H9 (cell line): ENCODE measurements around the gene EXPH5. TPM values are rescaled to one million over a fixed set of nuclear protein-coding genes. Genes with fewer than 3 reads are reported as not detected.

ENCODE experiments used
- DNase-seq: peaks from one replicate; pipeline ENCODE4 v3.0.0-alpha.2; 2017
- H2AFZ ChIP-seq: one replicate; pipeline ENCODE4 v1.6.1; 2013; ENCODE audit warnings: mild to moderate bottlenecking, low read length, control low read depth, moderate library complexity
- H2AK5ac ChIP-seq: 2 replicates; pipeline ENCODE4 v1.6.1; 2013; ENCODE audit warnings: low read length, control low read depth, mixed read lengths; ENCODE audit not compliant: insufficient read length
- H2BK120ac ChIP-seq: one replicate; pipeline ENCODE4 v1.6.1; 2013; ENCODE audit warnings: low read depth, mild to moderate bottlenecking, low read length, control low read depth, inconsistent platforms; ENCODE audit not compliant: poor library complexity, severe bottlenecking
- H2BK12ac ChIP-seq: 2 replicates; pipeline ENCODE4 v1.6.1; 2013; ENCODE audit warnings: low read length, control low read depth, mixed read lengths, low read depth; ENCODE audit not compliant: insufficient read length
- H2BK15ac ChIP-seq: 2 replicates; pipeline ENCODE4 v1.6.1; 2013; ENCODE audit warnings: low read depth, low read length, control low read depth
- H2BK20ac ChIP-seq: one replicate; pipeline ENCODE4 v1.6.1; 2013; ENCODE audit warnings: low read depth, mild to moderate bottlenecking, low read length, control low read depth, inconsistent platforms; ENCODE audit not compliant: poor library complexity, severe bottlenecking
- H2BK5ac ChIP-seq: 2 replicates; pipeline ENCODE4 v1.6.1; 2013; ENCODE audit warnings: low read length, control low read depth, mixed read lengths; ENCODE audit not compliant: insufficient read length
- H3K14ac ChIP-seq: 2 replicates; pipeline ENCODE4 v1.6.1; 2013; ENCODE audit warnings: low read length, control low read depth; ENCODE audit not compliant: insufficient read depth
- H3K18ac ChIP-seq: 2 replicates; pipeline ENCODE4 v1.6.1; 2013; ENCODE audit warnings: low read depth, mild to moderate bottlenecking, mixed read lengths, low read length, control low read depth; ENCODE audit not compliant: insufficient read length
- H3K23ac ChIP-seq: 2 replicates; pipeline ENCODE4 v1.6.1; 2013; ENCODE audit warnings: low read length, control low read depth, mixed read lengths, low read depth; ENCODE audit not compliant: insufficient read length
- H3K23me2 ChIP-seq: 2 replicates; pipeline ENCODE4 v1.6.1; 2013; ENCODE audit warnings: low read depth, mild to moderate bottlenecking, mixed read lengths, low read length, control low read depth; ENCODE audit not compliant: insufficient read length, poor library complexity, severe bottlenecking
- H3K27ac ChIP-seq: 2 replicates; pipeline ENCODE4 v1.5.1; 2013; ENCODE audit warnings: low read length, control low read depth, mixed read lengths, low read depth; ENCODE audit not compliant: insufficient read length
- H3K27me3 ChIP-seq: 2 replicates; pipeline ENCODE4 v1.6.1; 2013; ENCODE audit warnings: low read length, control low read depth, inconsistent platforms; ENCODE audit not compliant: insufficient read depth
- H3K4ac ChIP-seq: 2 replicates; pipeline ENCODE4 v1.6.1; 2013; ENCODE audit warnings: low read depth, mild to moderate bottlenecking, control low read depth, inconsistent platforms, low read length, moderate library complexity
- H3K4me1 ChIP-seq: 2 replicates; pipeline ENCODE4 v1.6.1; 2013; ENCODE audit warnings: low read length, control low read depth, inconsistent platforms; ENCODE audit not compliant: insufficient read depth
- H3K4me2 ChIP-seq: 2 replicates; pipeline ENCODE4 v1.6.1; 2013; ENCODE audit warnings: low read length, control low read depth, mixed read lengths; ENCODE audit not compliant: insufficient read length, insufficient read depth
- H3K56ac ChIP-seq: 2 replicates; pipeline ENCODE4 v1.6.1; 2013; ENCODE audit warnings: low read depth, mild to moderate bottlenecking, mixed read lengths, low read length, control low read depth; ENCODE audit not compliant: insufficient read length
- H3K79me1 ChIP-seq: 2 replicates; pipeline ENCODE4 v1.6.1; 2013; ENCODE audit warnings: low read depth, mild to moderate bottlenecking, moderate library complexity, low read length, control low read depth, inconsistent platforms; ENCODE audit not compliant: insufficient read depth, poor library complexity, severe bottlenecking
- H3K79me2 ChIP-seq: 2 replicates; pipeline ENCODE4 v1.6.1; 2013; ENCODE audit warnings: low read length, control low read depth, inconsistent platforms; ENCODE audit not compliant: insufficient read depth
- H3K9ac ChIP-seq: 2 replicates; pipeline ENCODE4 v1.6.1; 2013; ENCODE audit warnings: low read length, control low read depth, mixed read lengths; ENCODE audit not compliant: insufficient read length; ENCODE audit errors: extremely low read depth
- H3K9me3 ChIP-seq: one replicate; pipeline ENCODE4 v1.6.1; 2013; ENCODE audit warnings: low read depth, low read length, inconsistent platforms; ENCODE audit not compliant: control insufficient read depth
- H3T11ph ChIP-seq: one replicate; pipeline ENCODE4 v1.6.1; 2013; ENCODE audit warnings: mild to moderate bottlenecking, low read length, control low read depth, inconsistent platforms
- H4K20me1 ChIP-seq: one replicate; pipeline ENCODE4 v1.6.1; 2013; ENCODE audit not compliant: control insufficient read depth, insufficient read length, insufficient read depth
- H4K5ac ChIP-seq: 2 replicates; pipeline ENCODE4 v1.6.1; 2013; ENCODE audit warnings: low read depth, mild to moderate bottlenecking, mixed read lengths, low read length, control low read depth; ENCODE audit not compliant: insufficient read length
- H4K8ac ChIP-seq: replicated peaks from 2 replicates; pipeline ENCODE4 v1.6.1; 2013; ENCODE audit warnings: low read length, control low read depth, mixed read lengths, low read depth; ENCODE audit not compliant: insufficient read length
- H4K91ac ChIP-seq: 2 replicates; pipeline ENCODE4 v1.6.1; 2013; ENCODE audit warnings: low read depth, mild to moderate bottlenecking, moderate library complexity, mixed read lengths, low read length, control low read depth; ENCODE audit not compliant: insufficient read length
- H3K27ac Mint-ChIP-seq, 3 experiments: 2 replicates in 2 of 3; 3 replicates in 1 of 3; pipeline ENCODE4 v1.8.0; 2020 to 2021; ENCODE audit warnings: mixed read lengths in 3 of 3, mild to moderate bottlenecking in 1 of 3, moderate library complexity in 1 of 3
- H3K27me3 Mint-ChIP-seq: 2 replicates; pipeline ENCODE4 v1.8.0; 2021; ENCODE audit warnings: low read depth, mild to moderate bottlenecking, moderate library complexity, mixed read lengths
- H3K36me3 Mint-ChIP-seq, 3 experiments: 2 replicates in 2 of 3; 3 replicates in 1 of 3; pipeline ENCODE4 v1.8.0; 2020 to 2021; ENCODE audit warnings: low read depth in 3 of 3, mixed read lengths in 3 of 3; ENCODE audit not compliant: insufficient read depth in 1 of 3
- H3K4me1 Mint-ChIP-seq, 2 experiments: 2 replicates each; pipeline ENCODE4 v1.8.0; 2020; ENCODE audit warnings: mixed read lengths in 2 of 2
- H3K4me3 Mint-ChIP-seq, 2 experiments: 2 replicates in 1 of 2; 3 replicates in 1 of 2; pipeline ENCODE4 v1.8.0; 2020 to 2021; ENCODE audit warnings: mild to moderate bottlenecking in 2 of 2, mixed read lengths in 2 of 2, moderate library complexity in 1 of 2
- H3K9me3 Mint-ChIP-seq, 2 experiments: 2 replicates in 1 of 2; 3 replicates in 1 of 2; pipeline ENCODE4 v1.8.0; 2020; ENCODE audit warnings: mild to moderate bottlenecking in 2 of 2, mixed read lengths in 2 of 2, moderate library complexity in 1 of 2
- WGBS: extraction: QIAGEN DNeasy Blood & Tissue Kit; methylation state at CpG from one replicate; pipeline ENCODE4 v1.1.7; 2013; ENCODE audit warnings: missing lambda C conversion rate, low lambda C conversion rate, mixed read lengths; ENCODE audit not compliant: insufficient read length; ENCODE audit errors: extremely low coverage; 5-methylcytosine and 5-hydroxymethylcytosine counted together
- total RNA-seq: library from RNA; stranded (reverse); gene quantifications from 2 replicates; pipeline ENCODE4 v1.2.1, GENCODE V29; 2021
- TF ChIP-seq, protein P1 (sequence below): fragments of 200-600 bp; sonication (generic); conservative IDR thresholded peaks from 3 replicates; pipeline ENCODE4 v1.8.0; 2021; ENCODE audit warnings: antibody characterized with exemption, mild to moderate bottlenecking

The EXPH5 gene
- total RNA-seq, 1 experiment from 2014 or later: 3.1 TPM

DNA sequence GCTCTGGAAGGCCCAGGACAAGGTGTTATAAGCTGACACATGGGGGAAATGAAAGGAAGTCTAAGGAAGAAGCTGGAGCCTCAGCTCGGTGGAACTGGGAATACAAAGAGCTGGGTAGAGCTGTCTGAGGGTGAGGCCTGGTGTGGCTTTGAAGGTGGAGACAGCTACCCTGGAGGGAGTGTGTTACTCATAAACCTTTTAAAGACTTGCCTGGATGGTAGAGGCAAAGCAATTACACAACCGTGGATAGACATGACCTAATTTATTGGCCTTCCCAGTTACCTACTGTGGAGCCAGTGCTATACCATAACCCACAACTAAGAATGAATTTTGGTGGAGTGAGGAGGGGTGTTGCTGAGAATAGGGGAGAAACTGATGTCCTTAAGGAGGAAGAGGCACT is 22.6 kb downstream of the EXPH5 start:
- peaks cover 3% of the 10 kb centered on the region in 2 experiments; a peak in 1 of 5 replicates for H3K9me3 Mint-ChIP-seq
- Histone ChIP-seq H3K23ac (no peak overlapping the region), H3K27me3 (no peaks in the 10 kb centered on the region), H2AFZ (no peak overlapping the region), H2BK20ac (no peak overlapping the region), H3K79me2 (no peaks in the 10 kb centered on the region), H4K8ac (no peak overlapping the region), H3K18ac (no peak overlapping the region), H2BK120ac (no peak overlapping the region), H3T11ph (no peak overlapping the region), H3K23me2 (no peaks in the 10 kb centered on the region), H3K56ac (no peak overlapping the region), H3K4me1 (peaks cover 2% of the 10 kb centered on the region; the same call in 1 of the 2 replicates), H2AK5ac (no peak overlapping the region), H4K91ac (no peak overlapping the region), H3K9me3 (no peaks in the 10 kb centered on the region), H4K5ac (no peak overlapping the region), H4K20me1 (no peaks in the 10 kb centered on the region), H3K79me1 (no peaks in the 10 kb centered on the region), H3K27ac (no peak overlapping the region), H3K14ac (no peak overlapping the region), H3K4ac (no peak overlapping the region), H2BK15ac (no peak overlapping the region), H2BK12ac (no peak overlapping the region), H3K4me2 (no peak overlapping the region), H3K9ac (no peak overlapping the region), H2BK5ac (no peak overlapping the region)
- DNase-seq: no peak
- H3K27ac Mint-ChIP-seq: no peak overlapping the region; a peak in 2 of 7 replicates
- no peak overlapping the region for H3K4me3 Mint-ChIP-seq
- peaks cover 10 to 25% of the 10 kb centered on the region in 2 experiments for H3K4me1 Mint-ChIP-seq
- TF ChIP-seq, protein P1, sequence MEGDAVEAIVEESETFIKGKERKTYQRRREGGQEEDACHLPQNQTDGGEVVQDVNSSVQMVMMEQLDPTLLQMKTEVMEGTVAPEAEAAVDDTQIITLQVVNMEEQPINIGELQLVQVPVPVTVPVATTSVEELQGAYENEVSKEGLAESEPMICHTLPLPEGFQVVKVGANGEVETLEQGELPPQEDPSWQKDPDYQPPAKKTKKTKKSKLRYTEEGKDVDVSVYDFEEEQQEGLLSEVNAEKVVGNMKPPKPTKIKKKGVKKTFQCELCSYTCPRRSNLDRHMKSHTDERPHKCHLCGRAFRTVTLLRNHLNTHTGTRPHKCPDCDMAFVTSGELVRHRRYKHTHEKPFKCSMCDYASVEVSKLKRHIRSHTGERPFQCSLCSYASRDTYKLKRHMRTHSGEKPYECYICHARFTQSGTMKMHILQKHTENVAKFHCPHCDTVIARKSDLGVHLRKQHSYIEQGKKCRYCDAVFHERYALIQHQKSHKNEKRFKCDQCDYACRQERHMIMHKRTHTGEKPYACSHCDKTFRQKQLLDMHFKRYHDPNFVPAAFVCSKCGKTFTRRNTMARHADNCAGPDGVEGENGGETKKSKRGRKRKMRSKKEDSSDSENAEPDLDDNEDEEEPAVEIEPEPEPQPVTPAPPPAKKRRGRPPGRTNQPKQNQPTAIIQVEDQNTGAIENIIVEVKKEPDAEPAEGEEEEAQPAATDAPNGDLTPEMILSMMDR: no peak
- no CpG with 5 or more reads among the region's 2 CpGs for WGBS
- no peaks in the 10 kb centered on the region; a peak in 1 of 7 replicates for H3K36me3 Mint-ChIP-seq
- H3K27me3 Mint-ChIP-seq: no peaks in the 10 kb centered on the region
